GM18520 (cell line): Measurements from ENCODE around the gene KCNJ12.
"Not testable (repeated sequence)": the region's sequence is repeated elsewhere in the genome, so short reads cannot be mapped to it uniquely, and the experiment has no call there.

Experiments used
- ATAC-seq: cut with Tn5 transposase; IDR thresholded peaks from one replicate; pipeline ENCODE4 v1.9.1; 2021; ENCODE audit not compliant: unreplicated experiment

KCNJ12 gene

DNA sequence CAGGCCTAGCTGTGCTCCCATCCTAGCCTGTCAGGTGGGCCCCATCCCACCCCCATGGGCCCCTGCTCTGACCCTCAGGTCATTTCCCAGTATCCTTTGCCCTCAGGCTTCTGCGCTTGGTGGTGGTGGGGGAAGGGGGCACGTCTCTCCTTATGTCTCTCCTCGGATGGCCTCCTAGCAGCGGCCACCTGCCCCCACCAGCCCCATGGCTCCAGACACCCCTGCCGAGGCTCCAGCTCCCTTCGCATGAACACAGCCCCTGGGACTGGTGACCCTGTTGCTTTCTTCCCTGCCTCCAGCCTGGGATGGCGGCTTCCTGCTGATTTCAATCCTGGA is 27.3 kb upstream of the KCNJ12 start:
- ATAC-seq, result not testable (repeated sequence)

DNA sequence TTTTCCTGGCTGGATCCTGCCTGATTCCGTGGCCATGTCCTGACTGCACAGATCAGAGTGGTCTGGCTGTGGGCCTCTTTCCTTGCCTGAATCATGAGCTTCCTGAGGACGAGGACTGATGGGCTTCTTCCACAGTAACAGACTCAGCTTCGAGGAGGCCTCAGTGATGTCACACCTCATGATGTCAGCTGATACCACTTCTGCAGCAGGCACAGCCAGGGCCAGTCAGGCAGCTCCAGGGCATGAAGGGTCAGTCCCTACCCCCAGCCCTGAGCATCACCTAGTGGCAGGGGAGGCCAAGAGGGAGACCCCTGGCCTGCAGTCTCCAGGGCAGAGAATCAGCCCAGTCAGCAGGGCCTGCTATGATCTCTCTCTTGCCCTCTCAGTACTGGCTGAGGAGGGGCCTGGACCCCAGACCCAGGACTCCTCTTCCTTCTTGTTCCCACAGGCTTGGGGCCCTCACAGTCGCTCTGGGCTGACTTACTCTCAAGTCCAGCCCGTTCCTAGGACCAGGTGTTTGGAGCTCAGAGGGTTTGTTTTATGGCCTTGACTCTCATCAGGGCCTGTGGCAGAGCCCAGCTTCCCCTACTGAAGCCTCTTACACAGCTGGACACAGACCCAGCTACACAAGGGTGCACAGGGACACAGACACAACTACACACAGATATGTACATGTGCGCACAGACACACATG is 26.7 kb upstream of the KCNJ12 start:
- not testable (repeated sequence) for ATAC-seq

- not testable (repeated sequence) for ATAC-seq
Measured at GRCh38 chr17:21350495-21350894, 25.7 kb upstream of the KCNJ12 start.

GRCh38 chr17:21351366-21352065 is 24.6 kb upstream of the KCNJ12 start:
- ATAC-seq, result no peak

- no peak for ATAC-seq
Measured at GRCh38 chr17:21352221-21352980, 23.8 kb upstream of the KCNJ12 start.

DNA sequence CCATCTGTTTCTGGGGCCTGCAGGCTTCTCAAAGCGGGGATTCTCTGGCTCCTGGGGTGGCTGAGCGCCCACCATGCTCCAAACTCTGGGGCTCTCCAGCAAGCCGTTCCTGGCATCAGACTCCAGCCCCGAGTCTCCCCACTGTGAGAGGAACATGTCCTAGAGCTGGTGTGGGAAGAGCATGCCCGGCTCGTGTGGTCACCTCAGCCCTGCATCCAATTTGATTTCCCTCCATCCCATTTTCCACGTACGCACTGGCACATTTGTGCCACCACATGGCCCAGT is 23.2 kb upstream of the KCNJ12 start:
- no peak for ATAC-seq

DNA sequence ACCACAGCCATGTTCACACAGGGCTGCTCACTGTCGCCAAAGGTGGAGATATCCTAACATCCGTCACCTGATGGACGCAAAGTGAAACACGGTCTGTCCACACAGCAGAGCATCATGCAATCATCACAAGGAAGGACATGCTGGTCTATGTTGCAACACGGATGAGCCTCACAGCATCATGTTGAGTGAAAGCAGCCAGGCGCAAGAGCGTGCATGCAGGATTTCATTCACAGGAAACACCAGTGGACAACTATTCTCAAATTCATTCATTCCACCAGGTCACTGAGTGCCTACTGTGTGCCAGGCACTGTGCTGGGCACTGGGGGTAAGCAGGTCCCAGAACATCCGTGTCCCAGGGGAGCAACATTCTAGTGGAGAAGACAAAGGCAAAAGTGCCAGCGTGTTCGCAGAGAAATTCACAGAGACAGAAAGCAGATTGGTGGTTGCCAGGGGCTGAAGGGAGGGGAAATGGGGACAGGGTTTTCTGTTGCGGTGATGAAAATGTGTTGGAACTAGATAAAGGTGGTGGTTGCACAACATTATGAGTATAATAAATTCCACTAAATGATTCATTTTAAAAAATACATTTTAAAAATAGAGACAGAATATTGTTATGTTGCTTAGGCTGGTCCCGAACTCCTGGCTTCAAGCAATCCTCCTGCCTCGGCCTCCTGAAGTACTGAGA is 22.7 kb upstream of the KCNJ12 start:
- ATAC-seq, result no peak

DNA sequence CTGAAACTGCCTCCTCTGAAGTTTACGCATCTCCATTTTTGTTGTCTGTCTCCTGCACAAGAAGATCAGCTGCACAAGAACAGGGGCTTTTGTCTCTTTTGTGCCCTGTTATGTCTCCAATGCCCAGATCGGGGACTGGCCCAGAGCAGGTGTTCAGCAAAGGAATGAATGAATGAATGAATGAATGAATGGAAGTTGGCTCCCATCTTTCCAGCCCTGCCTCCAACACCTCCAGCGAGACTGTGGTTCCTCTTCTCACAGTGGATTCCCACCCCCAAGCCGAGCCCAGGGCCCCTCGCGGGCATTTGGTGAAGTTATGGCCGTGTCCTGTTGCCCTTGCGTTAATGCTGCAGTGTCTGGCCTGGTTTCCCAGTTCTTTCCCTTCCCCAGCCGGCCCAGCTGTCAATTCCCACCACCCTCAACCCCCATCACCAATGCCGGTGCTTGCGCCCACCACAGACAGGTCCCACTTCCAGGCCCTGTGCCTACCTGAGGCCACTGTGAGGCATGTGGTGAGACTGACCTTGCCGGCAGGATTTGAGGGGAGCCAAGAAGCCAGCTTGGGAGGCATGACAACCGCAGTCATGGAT is 21.3 kb upstream of the KCNJ12 start:
- ATAC-seq, result no peak

GRCh38 chr17:21355586-21355985 is 20.6 kb upstream of the KCNJ12 start:
- no peak for ATAC-seq

DNA sequence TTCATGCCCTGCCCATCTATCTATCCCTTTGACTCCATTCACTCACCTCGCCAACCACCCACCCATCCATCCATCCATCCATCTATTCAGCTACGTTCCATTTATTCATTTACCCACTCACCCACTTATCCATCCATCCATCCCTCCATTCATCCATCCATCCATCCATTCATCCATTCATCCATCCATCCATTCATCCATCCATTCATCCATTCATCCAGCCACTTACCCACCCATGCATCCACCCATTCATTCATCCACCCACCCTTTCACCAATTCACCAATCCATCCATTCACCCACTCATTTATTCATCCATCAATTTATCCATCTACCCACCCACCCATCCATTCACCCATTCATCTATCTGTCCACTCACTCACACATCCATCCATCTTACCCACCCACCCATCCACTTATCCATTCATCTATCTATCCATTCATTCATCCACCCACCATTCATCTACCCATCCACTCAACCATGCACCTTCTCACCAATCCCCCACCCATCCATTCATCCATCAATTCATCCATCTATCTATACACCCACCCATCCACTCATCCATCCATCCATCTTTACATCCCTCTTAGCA is 19.5 kb upstream of the KCNJ12 start:
- ATAC-seq, result no peak

GRCh38 chr17:21357281-21357680 is 18.9 kb upstream of the KCNJ12 start:
- ATAC-seq, result no peak

DNA sequence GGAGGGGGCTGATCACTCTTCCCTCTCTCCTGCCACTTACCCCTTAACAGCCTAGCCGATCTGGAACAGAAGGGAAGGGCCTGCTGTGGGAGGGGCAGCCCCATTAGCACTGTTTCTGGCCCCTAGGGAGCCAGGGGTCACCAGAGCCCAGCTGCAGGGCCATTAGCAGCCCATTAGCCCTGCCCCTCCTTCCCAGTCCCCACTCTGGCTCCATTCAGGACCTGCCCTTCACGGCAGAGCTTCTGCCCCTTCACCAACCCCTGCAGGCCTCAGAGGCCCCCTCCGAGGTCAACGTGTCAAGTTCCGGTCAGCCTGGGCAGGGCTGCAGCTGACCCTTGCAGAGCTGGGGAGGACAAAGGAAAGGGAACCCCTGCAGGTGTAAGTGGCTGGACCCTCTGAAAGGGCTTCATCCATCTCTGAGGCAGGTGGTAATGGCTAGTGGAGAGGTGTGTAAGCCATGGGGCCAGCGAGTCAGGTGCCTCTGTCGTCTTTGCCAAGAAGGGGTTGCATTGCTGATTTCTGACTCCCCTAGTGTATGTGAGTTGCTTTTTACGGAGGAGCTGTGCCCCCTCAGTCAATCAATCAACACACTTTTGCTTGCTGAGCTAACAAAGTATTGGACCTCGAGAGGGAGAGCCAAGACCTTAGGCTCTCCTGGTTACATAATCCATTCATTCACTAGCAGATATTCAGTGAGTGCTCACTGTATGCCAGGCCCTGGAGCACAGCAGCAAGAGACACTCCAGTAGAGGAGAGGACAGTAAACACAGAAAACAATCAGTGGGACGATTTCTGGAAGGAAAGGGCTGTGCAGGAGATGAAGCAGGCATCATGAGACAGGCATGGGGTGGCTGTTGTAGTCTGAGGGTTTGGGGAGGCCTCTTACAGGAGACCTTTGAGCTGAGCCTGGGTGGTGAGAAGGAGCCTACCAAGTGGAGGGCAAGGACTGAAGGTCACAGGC is 18.2 kb upstream of the KCNJ12 start:
- no peak for ATAC-seq

DNA sequence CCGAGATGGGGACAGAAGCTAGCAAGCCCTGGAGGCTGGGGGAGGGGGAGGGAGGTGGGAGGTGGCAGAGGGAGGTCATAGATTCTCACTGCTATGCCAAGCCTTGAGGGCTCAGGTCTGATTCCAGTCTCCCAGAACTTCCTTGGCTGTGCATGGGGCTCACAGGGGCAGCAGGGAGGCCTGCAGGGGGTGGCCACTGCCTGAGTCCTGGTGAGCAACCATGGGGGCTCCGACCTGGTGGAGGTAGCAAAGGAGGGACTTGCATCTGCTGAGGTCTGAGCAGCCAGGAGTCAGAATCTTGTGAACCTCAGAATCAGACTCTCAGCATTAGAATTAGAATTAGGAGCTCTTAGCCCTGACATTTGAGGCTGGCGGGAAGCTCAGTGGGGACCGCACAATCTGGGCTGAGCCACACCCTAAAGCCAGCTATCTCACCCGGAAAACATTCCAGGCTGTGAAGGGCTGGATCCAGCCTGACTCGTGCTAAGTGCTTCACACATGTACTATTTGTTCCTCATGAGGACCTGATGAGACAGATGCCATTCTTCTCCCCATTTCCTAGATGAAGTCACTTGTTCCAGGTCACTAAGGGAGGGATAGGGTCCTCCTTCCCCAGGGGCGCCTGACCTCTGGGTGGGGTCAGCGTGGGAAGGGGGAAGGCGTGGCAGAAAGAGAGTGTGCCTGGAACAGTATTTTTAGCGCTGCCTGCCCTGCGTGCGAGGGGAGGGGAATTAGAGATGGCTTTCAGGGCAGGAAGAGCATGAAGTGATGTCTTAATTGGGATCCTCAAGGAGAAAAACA is 17.3 kb upstream of the KCNJ12 start:
- ATAC-seq, result no peak

DNA sequence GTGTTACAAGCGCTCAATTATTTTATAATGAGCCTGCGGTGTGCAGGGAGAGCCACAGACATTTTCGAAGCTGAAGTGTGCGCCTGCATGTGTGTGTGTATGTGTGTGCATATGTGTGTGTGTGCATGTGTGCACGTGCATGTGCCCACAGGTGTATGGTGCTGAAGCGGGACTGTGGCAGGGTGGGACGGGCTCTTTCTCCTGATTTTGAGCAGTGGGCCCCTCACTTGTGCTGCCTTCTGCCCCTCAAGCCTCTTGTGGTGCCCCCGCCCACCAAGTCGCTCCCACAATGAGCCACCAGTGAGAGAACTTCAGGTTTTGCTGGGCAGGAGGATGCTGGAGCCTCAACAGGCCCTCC is 16.7 kb upstream of the KCNJ12 start:
- ATAC-seq, result no peak

- ATAC-seq, result no peak
Measured at GRCh38 chr17:21360048-21360447, 16.1 kb upstream of the KCNJ12 start.

- no peak for ATAC-seq
Measured at GRCh38 chr17:21361020-21361809, 14.9 kb upstream of the KCNJ12 start.

DNA sequence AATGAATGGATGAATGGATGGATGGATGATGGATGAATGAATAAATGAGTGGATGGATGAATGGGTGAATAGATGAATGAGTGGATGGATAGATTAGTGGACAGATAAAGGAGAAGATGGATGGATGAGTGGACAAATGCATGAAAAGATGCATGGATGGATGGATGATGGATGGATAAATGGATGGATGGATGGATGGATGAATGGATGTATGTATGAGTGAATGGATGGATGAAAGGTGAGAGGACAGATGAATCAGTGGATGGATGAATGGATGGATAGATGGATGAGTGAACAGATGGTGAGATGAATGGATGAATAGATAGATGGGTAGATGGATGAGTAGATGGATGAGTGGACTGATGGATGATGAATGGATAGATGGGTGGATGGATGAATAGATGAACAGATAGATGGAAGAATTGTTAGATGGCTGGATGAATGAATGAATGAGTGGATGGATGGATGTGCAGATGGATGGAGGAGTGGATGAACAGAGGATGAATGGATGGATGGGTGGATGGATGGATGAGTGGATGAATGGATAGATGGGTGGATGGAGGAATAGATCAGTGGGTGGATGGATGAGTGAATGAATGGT is 13.7 kb upstream of the KCNJ12 start:
- no peak for ATAC-seq
